DND-41 (cell line): ENCODE data around the gene PDE4A.

Source experiments
- CTCF ChIP-seq: IDR thresholded peaks from 2 replicates; pipeline ENCODE4 v1.5.1; 2012; ENCODE audit warnings: borderline replicate concordance, low read length, moderate library complexity, mild to moderate bottlenecking; ENCODE audit not compliant: poor library complexity, severe bottlenecking; ENCODE audit errors: extremely low read depth
- EZH2 ChIP-seq: IDR thresholded peaks from 3 replicates; pipeline ENCODE4 v1.6.1; 2012; ENCODE audit warnings: borderline replicate concordance, low read depth, mild to moderate bottlenecking, moderate library complexity, low read length, inconsistent platforms; ENCODE audit not compliant: severe bottlenecking

- no peak for TF ChIP-seq CTCF
- no peak for TF ChIP-seq EZH2
Observed at GRCh38 chr19:10501971-10502523, 81.7 kb downstream of the PDE4A start.
